NCI-H446 treated with DMSO at 0.1 percent for 48 hours (cell line): Measurements from ENCODE around the gene ADGRG1.

Experiments
- DNase-seq: peaks from one replicate; lab custom pipeline; 2025; lab: John Stamatoyannopoulos, UW

ADGRG1 gene

GRCh38 chr16:57635266-57636097, 7.1 kb downstream of the ADGRG1 start:
- no peak for DNase-seq

GRCh38 chr16:57636184-57636583, 7.8 kb downstream of the ADGRG1 start:
- no peak for DNase-seq

GRCh38 chr16:57637020-57637419, 8.6 kb downstream of the ADGRG1 start:
- DNase-seq: no peak

GRCh38 chr16:57637424-57637823, 9.0 kb downstream of the ADGRG1 start:
- DNase-seq: no peak

GRCh38 chr16:57637965-57638364, 9.5 kb downstream of the ADGRG1 start:
- DNase-seq: no peak

GRCh38 chr16:57638381-57638780, 10.0 kb downstream of the ADGRG1 start:
- no peak for DNase-seq

GRCh38 chr16:57639172-57639887, 10.9 kb downstream of the ADGRG1 start:
- no peak for DNase-seq

GRCh38 chr16:57640185-57640584, 11.8 kb downstream of the ADGRG1 start:
- no peak for DNase-seq

- no peak for DNase-seq
Observed at GRCh38 chr16:57640612-57641011, 12.2 kb downstream of the ADGRG1 start.

- DNase-seq: no peak
Observed at GRCh38 chr16:57642160-57643135, 14.0 kb downstream of the ADGRG1 start.

GRCh38 chr16:57643147-57643874, 14.9 kb downstream of the ADGRG1 start:
- DNase-seq: no peak

GRCh38 chr16:57643910-57644309, 15.5 kb downstream of the ADGRG1 start:
- no peak for DNase-seq

- DNase-seq: no peak
Observed at GRCh38 chr16:57644383-57645014, 16.1 kb downstream of the ADGRG1 start.

GRCh38 chr16:57645169-57645568, 16.7 kb downstream of the ADGRG1 start:
- DNase-seq: no peak

- DNase-seq: no peak
Observed at GRCh38 chr16:57645691-57646387, 17.4 kb downstream of the ADGRG1 start.

GRCh38 chr16:57646388-57647039, 18.1 kb downstream of the ADGRG1 start:
- DNase-seq: no peak

- DNase-seq: no peak
Observed at GRCh38 chr16:57647136-57647875, 18.9 kb downstream of the ADGRG1 start.

GRCh38 chr16:57648125-57648524, 19.7 kb downstream of the ADGRG1 start:
- no peak for DNase-seq
